ENCODE measurements around the gene SLC33A1. TPM values are rescaled to one million over a fixed set of nuclear protein-coding genes. Genes with fewer than 3 reads are reported as not detected.

The SLC33A1 gene
- total and polyA plus RNA-seq, 2 of the 13 experiments (the other 11 are each of a cell fraction or from before 2014, with no cell fraction given): 20.0 to 32.1 TPM

GRCh38 chr3:155854141-155854940, at the start of gene SLC33A1 (continued):
- no peak for TF ChIP-seq AKNA (CRISPR knock-in tag; IDR thresholded peaks at IDR 0.05; ENCODE audit: borderline replicate concordance)
- TF ChIP-seq SMAD1 (CRISPR knock-in tag; IDR thresholded peaks at IDR 0.05; ENCODE audit: borderline replicate concordance, low read depth): peak; percentile 80; the same call in 1 of the 2 replicates
- TF ChIP-seq HNRNPH1 (optimal IDR thresholded peaks at IDR 0.05; ENCODE audit: low read depth, low read length): no peak
- peak; percentile 75 for TF ChIP-seq ZKSCAN8 (CRISPR knock-in tag; IDR thresholded peaks at IDR 0.05; ENCODE audit: borderline replicate concordance)
- TF ChIP-seq TFDP1 (CRISPR knock-in tag; IDR thresholded peaks at IDR 0.05; ENCODE audit: borderline replicate concordance): peak; percentile 81; the same call in 1 of the 2 replicates
- TF ChIP-seq IRX3 (CRISPR knock-in tag; IDR thresholded peaks at IDR 0.05; ENCODE audit: borderline replicate concordance, low read depth): no peak; the same call in 1 of the 2 replicates
- no peak for TF ChIP-seq CSRNP2 (CRISPR knock-in tag; conservative IDR thresholded peaks at IDR 0.05; ENCODE audit: low read depth)
- TF ChIP-seq NR3C1 (CRISPR knock-in tag; IDR thresholded peaks at IDR 0.05): no peak
- TF ChIP-seq ZNF142 (CRISPR knock-in tag; IDR thresholded peaks at IDR 0.05): peak; percentile 65; the same call in 1 of the 2 replicates
- TF ChIP-seq ZNF513 (CRISPR knock-in tag; conservative IDR thresholded peaks at IDR 0.05): no peak
- TF ChIP-seq ZNF260 (CRISPR knock-in tag; IDR thresholded peaks at IDR 0.05; ENCODE audit: borderline replicate concordance, low read depth): no peak
